HEK293T (cell line): Measurements from ENCODE around the gene RAD51B.

Experiments
- FOXK2 ChIP-seq: fragments of 450-650 bp; IDR thresholded peaks from 2 replicates; pipeline ENCODE4 v1.6.1; 2016; ENCODE audit warnings: mild to moderate bottlenecking
- FOXM1 ChIP-seq: fragments of 450-650 bp; IDR thresholded peaks from 2 replicates; pipeline ENCODE4 v1.6.1; 2017; ENCODE audit warnings: mild to moderate bottlenecking, borderline replicate concordance
- L3MBTL2 ChIP-seq: fragments of 450-650 bp; conservative IDR thresholded peaks from 2 replicates; pipeline ENCODE4 v1.6.1; 2016; ENCODE audit warnings: mild to moderate bottlenecking
- SP1 ChIP-seq: fragments of 450-650 bp; IDR thresholded peaks from 2 replicates; pipeline ENCODE4 v1.6.1; 2017

- TF ChIP-seq FOXK2 (no peak), SP1 (no peak), FOXM1 (no peak), L3MBTL2 (no peak)
Observed at GRCh38 chr14:68390741-68391140, 571.2 kb downstream of the RAD51B start.
